Esophagus squamous epithelium (tissue), 4 donors: ENCODE results near the gene ESYT1.

Source experiments
- POLR2A ChIP-seq, 4 donors: fragments of 450-650 bp; IDR thresholded peaks; one replicate each; pipeline ENCODE4 v1.6.1; 2017; ENCODE audit warnings: antibody characterized with exemption in 4 of 4, mild to moderate bottlenecking in 4 of 4, moderate library complexity in 3 of 4
- TF ChIP-seq, protein P1 (sequence below), 6 experiments: fragments of 450-650 bp in 4 of 6; fragments of 200-600 bp in 2 of 6; sonication (generic) in 2 of 6; IDR thresholded peaks; one replicate each; pipeline ENCODE4 v1.5.1; 2016 to 2019; ENCODE audit warnings: antibody characterized with exemption in 6 of 6, mild to moderate bottlenecking in 4 of 6, moderate library complexity in 4 of 6

DNA sequence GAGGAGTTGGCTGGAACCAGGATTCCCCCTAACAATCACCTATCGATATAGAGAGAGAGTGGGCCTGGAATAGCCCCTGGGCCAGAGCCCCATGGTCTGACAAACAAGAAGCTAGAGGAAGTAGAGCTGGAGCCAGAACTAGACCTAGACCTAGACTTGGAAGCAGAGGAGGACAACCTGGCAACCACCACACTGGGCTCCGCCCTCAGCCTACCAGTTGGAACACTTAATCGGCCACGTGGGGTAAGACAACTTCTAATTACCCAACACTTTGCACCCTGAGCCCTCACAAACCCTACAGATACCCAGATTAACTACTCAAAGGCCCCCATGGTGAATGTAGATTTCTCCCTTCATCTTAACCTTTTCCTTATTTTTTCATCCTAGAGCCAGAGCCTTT lies 28.3 kb upstream of the ESYT1 start:
- TF ChIP-seq, protein P1, sequence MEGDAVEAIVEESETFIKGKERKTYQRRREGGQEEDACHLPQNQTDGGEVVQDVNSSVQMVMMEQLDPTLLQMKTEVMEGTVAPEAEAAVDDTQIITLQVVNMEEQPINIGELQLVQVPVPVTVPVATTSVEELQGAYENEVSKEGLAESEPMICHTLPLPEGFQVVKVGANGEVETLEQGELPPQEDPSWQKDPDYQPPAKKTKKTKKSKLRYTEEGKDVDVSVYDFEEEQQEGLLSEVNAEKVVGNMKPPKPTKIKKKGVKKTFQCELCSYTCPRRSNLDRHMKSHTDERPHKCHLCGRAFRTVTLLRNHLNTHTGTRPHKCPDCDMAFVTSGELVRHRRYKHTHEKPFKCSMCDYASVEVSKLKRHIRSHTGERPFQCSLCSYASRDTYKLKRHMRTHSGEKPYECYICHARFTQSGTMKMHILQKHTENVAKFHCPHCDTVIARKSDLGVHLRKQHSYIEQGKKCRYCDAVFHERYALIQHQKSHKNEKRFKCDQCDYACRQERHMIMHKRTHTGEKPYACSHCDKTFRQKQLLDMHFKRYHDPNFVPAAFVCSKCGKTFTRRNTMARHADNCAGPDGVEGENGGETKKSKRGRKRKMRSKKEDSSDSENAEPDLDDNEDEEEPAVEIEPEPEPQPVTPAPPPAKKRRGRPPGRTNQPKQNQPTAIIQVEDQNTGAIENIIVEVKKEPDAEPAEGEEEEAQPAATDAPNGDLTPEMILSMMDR (IDR thresholded peaks at IDR 0.05) = no peak
- no peak for TF ChIP-seq POLR2A (IDR thresholded peaks at IDR 0.05)
